Aortic smooth muscle cell (primary cell): ENCODE data around the gene PLXNC1. TPM values are rescaled to one million over a fixed set of nuclear protein-coding genes. Genes with fewer than 3 reads are reported as not detected.

ENCODE experiments used
- total RNA-seq: library from RNA; depleted of rRNA; stranded (reverse); fragments of >200 nt; gene quantifications from 2 replicates; pipeline ENCODE4 v1.2.3, GENCODE V29; 2014

Gene PLXNC1
- 4.0 and 4.5 TPM in 2 replicates for total RNA-seq

DNA sequence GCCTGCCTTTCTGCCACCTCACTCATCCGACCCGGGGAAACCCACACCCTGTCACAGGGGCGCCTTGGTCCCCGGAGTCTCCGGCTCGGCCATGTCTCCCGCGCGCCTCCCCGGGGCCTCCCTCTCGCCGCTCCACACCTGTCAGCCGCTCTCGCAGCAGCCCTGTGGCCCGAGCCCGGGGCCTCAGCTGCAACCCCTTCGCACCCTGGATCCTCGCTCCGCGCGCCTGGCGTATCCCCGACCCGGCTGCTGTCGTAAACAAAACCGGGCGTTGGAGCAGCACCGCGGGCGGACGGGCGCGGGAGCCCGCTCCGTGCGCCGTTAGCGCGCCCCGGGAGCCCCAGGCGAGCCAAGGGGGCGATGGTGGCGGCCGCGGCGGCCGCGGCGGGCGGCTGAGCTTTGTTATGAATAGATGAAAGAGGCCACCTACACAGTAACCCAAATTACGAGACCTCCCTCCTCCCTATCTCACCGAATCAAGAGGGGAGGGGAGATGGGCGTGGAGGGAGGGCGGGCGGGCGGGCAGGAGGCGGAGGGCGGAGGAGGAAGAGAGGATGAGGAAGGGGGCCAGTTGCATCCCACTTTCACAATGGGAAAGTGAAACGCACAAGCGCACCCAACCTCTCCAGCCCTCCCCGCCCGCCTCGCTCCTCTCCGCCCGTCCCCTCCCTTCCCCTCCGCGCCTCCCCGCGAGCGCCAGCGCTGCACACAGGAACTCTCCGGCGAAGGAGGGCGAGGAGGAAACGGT is at the start of gene PLXNC1:
TSS of gene PLXNC1 (plus strand) at position 587 of the 748 bp plus-strand sequence. CDS start 395 bp downstream, outside the sequence.

